ENCODE results near the gene CKAP4. TPM values are rescaled to one million over a fixed set of nuclear protein-coding genes. Genes with fewer than 3 reads are reported as not detected.

The CKAP4 gene
- total and polyA plus RNA-seq, 10 of the 15 experiments (the other 5 are each of a cell fraction or from before 2014, with no cell fraction given), result 0.39 to 23.6 (median 11.1) TPM

DNA sequence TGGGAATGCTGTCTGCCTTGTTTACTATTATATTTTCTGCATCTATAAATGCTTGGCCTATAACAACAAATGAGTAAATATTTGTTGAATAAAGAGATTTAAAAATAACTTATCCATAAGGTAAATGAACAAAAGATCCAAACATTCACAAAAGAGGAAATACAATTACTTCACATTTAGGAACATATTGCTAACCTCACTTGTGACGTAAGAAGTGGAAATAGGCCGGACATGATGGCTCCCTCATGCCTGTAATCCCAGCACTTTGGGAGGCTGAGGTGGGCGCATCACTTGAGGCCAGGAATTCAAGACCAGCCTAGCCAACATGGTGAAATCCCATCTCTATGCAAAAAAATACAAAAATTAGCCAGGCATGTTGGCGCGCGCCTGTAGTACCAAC, 25.7 kb upstream of the CKAP4 start:
- no peak for ATAC-seq
- intact Hi-C loops (cut with micrococcal nuclease; ENCODE audit: unreplicated experiment) (no loop called here), in situ Hi-C loops (cut with MboI) (no loop called here)
- Histone ChIP-seq H3K4me1 (ENCODE audit: control insufficient read depth, insufficient read depth, low read length) (peaks cover 24% of the 10 kb centered on the region), H4K20me1 (ENCODE audit: control insufficient read depth, insufficient read depth) (no peaks in the 10 kb centered on the region), H2AFZ (ENCODE audit: control insufficient read depth, low read depth, low read length) (no peak overlapping the region), H3K9ac (ENCODE audit: control insufficient read depth, insufficient read depth, low read length) (no peak overlapping the region), H3K27ac (ENCODE audit: control insufficient read depth, insufficient read depth) (no peak overlapping the region), H3K36me3 (ENCODE audit: control insufficient read depth in 2 of 2, insufficient read depth in 2 of 2, low read length in 1 of 2) (no peaks in the 10 kb centered on the region), H3K27me3 (replicated peaks in 1 of 2; ENCODE audit: control insufficient read depth in 2 of 2, insufficient read depth in 2 of 2, low read length in 1 of 2) (no peaks in the 10 kb centered on the region), H3K4me2 (ENCODE audit: control insufficient read depth, insufficient read depth) (no peak overlapping the region), H3K9me3 (replicated peaks; ENCODE audit: control insufficient read depth, insufficient read depth, low read length) (no peaks in the 10 kb centered on the region), H3K79me2 (ENCODE audit: control insufficient read depth, insufficient read depth, low read length) (no peaks in the 10 kb centered on the region), H3K4me3 (no peak overlapping the region)
- ChIA-PET RAD21 (ENCODE audit: unreplicated experiment) (no interaction called here), POLR2A (no interaction called here), SMC1A (ENCODE audit: uncharacterized antibody, unreplicated experiment) (interaction anchor here (1.1 kb wide), 1 partner anchor 9 kb away, joined by 7 read pairs; no protein-coding TSS in a partner anchor), CTCF (interaction anchor here (1.0 to 3.9 kb wide), 4 partner anchors 9 to 50 kb away, joined by 4 to 22 read pairs (median 10); no protein-coding TSS in a partner anchor)
- FAIRE-seq, result no peak
- 96% methylated on average over 6 of the region's 6 CpGs for WGBS (ENCODE audit: insufficient coverage, insufficient replicate concordance, low lambda C conversion rate, missing lambda C conversion rate)
- DNase-seq (ENCODE audit: low read depth, low spot score), result no peak
- BruUV-seq (replicated peaks), result no TSS peak
- TF ChIP-seq BMI1 (IDR thresholded peaks at IDR 0.05; ENCODE audit: borderline replicate concordance) (no peak), HDAC2 (IDR thresholded peaks at IDR 0.05) (no peak), POU2F2 (IDR thresholded peaks at IDR 0.05; ENCODE audit: borderline replicate concordance, low read depth, low read length) (no peak), NFXL1 (IDR thresholded peaks at IDR 0.05; ENCODE audit: borderline replicate concordance) (no peak), SP1 (IDR thresholded peaks at IDR 0.05; ENCODE audit: low read depth, low read length) (no peak), BRCA1 (IDR thresholded peaks at IDR 0.05; ENCODE audit: low read depth, low read length) (no peak)

DNA sequence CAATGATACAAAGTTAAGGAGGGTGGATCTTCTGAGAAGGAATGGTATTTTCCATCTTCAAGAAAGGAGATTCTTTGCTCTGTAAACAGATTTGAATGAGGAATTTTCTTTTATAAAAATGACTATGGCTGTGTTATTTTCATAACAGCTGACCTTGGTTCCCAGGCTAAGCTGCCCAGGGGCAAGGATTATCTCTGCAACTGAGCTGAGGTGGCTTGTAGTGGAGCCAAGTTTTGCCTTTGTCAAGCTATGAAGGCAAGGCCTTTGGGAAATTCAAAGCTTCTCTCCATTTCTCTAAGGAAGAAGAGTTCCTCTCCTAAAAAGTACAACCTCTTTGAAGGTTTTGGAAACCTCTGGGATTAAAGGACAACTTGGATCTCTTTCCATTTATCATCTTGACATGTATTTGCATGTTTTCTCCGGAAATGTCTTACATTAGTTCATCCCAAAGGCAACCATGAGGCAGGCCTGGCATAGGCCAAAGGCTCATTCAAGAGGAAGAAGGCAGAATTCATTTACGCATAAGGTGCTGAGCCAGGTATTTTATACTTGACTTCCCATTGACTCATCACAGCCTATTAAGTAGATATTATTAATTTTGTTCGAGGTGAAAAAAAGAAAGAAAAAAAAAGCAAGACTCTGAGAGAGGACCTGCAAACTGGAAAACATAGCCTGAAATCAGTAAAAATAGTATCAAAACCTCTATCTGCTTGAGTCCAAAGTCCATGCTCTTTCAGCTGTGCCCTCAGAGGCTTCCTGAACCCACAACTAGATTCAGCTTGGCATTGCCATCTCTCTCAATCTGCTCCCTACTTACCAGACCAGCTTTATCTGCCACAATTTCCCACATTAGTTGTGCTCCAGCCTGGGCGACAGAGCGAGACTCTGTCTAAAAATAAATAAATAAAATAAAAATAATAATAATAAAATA, 24.0 kb upstream of the CKAP4 start:
- no peaks in the 10 kb centered on the region for H3K36me3 ChIP-seq (ENCODE audit: control insufficient read depth in 2 of 2, insufficient read depth in 2 of 2, low read length in 1 of 2)
- 64% methylated on average over 5 of the region's 5 CpGs for WGBS (ENCODE audit: insufficient coverage, insufficient replicate concordance, low lambda C conversion rate, missing lambda C conversion rate)
- no peaks in the 10 kb centered on the region for H3K79me2 ChIP-seq (ENCODE audit: control insufficient read depth, insufficient read depth, low read length)
- FAIRE-seq (no peak), ATAC-seq (no peak), DNase-seq (ENCODE audit: low read depth, low spot score) (no peak)
- H2AFZ ChIP-seq (ENCODE audit: control insufficient read depth, low read depth, low read length), result no peak overlapping the region
- no TSS peak for BruUV-seq (replicated peaks)
- H3K9me3 ChIP-seq (replicated peaks; ENCODE audit: control insufficient read depth, insufficient read depth, low read length), result no peaks in the 10 kb centered on the region
- ChIA-PET CTCF (interaction anchor here (0.6 to 3.6 kb wide), 4 partner anchors 11 to 978 kb away, joined by 3 to 17 read pairs (median 8); no protein-coding TSS in a partner anchor), SMC1A (ENCODE audit: uncharacterized antibody, unreplicated experiment) (interaction anchor here (1.1 to 1.9 kb wide), 5 partner anchors 8 to 48 kb away, joined by 3 to 5 read pairs (median 4); no protein-coding TSS in a partner anchor), POLR2A (interaction anchor here (0.5 kb wide), 1 partner anchor 564 kb away, joined by 3 read pairs; no protein-coding TSS in a partner anchor), RAD21 (ENCODE audit: unreplicated experiment) (no interaction called here)
- no peaks in the 10 kb centered on the region for H3K27me3 ChIP-seq (replicated peaks in 1 of 2; ENCODE audit: control insufficient read depth in 2 of 2, insufficient read depth in 2 of 2, low read length in 1 of 2)
- H3K27ac ChIP-seq (ENCODE audit: control insufficient read depth, insufficient read depth), result no peak overlapping the region
- in situ Hi-C loops (cut with MboI) (no loop called here), intact Hi-C loops (cut with micrococcal nuclease; ENCODE audit: unreplicated experiment) (no loop called here)
- no peak overlapping the region for H3K4me3 ChIP-seq
- no peak overlapping the region for H3K4me2 ChIP-seq (ENCODE audit: control insufficient read depth, insufficient read depth)
- H3K4me1 ChIP-seq (ENCODE audit: control insufficient read depth, insufficient read depth, low read length), result peaks cover 22% of the 10 kb centered on the region
- H3K9ac ChIP-seq (ENCODE audit: control insufficient read depth, insufficient read depth, low read length), result no peak overlapping the region
- H4K20me1 ChIP-seq (ENCODE audit: control insufficient read depth, insufficient read depth), result no peaks in the 10 kb centered on the region
- no peak for TF ChIP-seq BCL3 (IDR thresholded peaks at IDR 0.05; ENCODE audit: borderline replicate concordance, insufficient read depth, low read depth, low read length, poor library complexity, severe bottlenecking)
- TF ChIP-seq, protein P1, sequence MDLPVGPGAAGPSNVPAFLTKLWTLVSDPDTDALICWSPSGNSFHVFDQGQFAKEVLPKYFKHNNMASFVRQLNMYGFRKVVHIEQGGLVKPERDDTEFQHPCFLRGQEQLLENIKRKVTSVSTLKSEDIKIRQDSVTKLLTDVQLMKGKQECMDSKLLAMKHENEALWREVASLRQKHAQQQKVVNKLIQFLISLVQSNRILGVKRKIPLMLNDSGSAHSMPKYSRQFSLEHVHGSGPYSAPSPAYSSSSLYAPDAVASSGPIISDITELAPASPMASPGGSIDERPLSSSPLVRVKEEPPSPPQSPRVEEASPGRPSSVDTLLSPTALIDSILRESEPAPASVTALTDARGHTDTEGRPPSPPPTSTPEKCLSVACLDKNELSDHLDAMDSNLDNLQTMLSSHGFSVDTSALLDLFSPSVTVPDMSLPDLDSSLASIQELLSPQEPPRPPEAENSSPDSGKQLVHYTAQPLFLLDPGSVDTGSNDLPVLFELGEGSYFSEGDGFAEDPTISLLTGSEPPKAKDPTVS (IDR thresholded peaks at IDR 0.05; ENCODE audit: low read depth, low read length), result no peak
- no peak for TF ChIP-seq HCFC1 (IDR thresholded peaks at IDR 0.05; ENCODE audit: low read length)
- no peak for TF ChIP-seq ZNF274 (IDR thresholded peaks at IDR 0.05; ENCODE audit: insufficient read depth, insufficient read length)
- TF ChIP-seq, protein P2, sequence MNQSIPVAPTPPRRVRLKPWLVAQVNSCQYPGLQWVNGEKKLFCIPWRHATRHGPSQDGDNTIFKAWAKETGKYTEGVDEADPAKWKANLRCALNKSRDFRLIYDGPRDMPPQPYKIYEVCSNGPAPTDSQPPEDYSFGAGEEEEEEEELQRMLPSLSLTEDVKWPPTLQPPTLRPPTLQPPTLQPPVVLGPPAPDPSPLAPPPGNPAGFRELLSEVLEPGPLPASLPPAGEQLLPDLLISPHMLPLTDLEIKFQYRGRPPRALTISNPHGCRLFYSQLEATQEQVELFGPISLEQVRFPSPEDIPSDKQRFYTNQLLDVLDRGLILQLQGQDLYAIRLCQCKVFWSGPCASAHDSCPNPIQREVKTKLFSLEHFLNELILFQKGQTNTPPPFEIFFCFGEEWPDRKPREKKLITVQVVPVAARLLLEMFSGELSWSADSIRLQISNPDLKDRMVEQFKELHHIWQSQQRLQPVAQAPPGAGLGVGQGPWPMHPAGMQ (IDR thresholded peaks at IDR 0.05; ENCODE audit: borderline replicate concordance), result no peak
